Measurements from ENCODE around the gene GRIK4.

DNA sequence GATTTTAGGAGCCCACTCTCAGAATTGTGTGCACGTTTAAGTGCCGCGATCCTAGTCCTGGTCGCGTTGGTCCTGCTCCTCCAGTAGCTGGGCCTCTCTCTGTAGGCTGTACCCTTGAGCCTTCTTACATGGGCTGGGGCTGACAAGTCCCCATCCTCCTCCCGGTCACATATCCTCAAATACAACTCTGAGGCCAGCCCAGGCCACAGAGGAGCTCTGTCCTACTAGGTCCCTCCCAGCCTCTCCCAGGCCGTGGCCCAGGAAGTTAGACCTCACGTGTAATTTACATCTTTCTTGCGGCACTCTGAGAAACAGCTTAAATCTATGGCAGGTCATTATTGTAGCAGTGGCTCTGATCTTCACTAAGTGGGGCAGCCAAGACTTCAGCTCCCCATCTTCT lies 305.2 kb downstream of the GRIK4 start:
- TF ChIP-seq, protein P1, sequence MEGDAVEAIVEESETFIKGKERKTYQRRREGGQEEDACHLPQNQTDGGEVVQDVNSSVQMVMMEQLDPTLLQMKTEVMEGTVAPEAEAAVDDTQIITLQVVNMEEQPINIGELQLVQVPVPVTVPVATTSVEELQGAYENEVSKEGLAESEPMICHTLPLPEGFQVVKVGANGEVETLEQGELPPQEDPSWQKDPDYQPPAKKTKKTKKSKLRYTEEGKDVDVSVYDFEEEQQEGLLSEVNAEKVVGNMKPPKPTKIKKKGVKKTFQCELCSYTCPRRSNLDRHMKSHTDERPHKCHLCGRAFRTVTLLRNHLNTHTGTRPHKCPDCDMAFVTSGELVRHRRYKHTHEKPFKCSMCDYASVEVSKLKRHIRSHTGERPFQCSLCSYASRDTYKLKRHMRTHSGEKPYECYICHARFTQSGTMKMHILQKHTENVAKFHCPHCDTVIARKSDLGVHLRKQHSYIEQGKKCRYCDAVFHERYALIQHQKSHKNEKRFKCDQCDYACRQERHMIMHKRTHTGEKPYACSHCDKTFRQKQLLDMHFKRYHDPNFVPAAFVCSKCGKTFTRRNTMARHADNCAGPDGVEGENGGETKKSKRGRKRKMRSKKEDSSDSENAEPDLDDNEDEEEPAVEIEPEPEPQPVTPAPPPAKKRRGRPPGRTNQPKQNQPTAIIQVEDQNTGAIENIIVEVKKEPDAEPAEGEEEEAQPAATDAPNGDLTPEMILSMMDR (IDR thresholded peaks at IDR 0.05), result no peak
- TF ChIP-seq POLR2A (IDR thresholded peaks at IDR 0.05), result no peak
